ENCODE data around the gene KCNMA1.

DNA sequence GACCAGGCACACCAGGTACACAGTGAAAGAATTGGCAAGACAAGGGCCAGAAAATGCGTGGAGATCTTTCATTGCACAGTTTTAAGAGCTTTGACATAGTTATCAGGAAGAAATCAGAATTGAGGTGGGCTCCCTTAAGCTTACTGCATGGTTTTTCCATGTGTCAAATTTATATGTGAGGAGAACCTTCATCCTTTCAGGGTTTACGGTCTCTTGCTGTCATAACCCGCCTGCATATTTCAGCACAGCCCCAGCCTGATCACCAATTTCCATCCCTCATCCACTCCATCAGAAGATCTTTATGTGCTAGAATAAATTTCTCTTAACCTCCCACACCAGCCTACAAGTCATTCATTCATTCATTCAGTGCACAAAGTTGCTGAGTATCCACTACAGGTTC, 373.1 kb downstream of the KCNMA1 start:
- TF ChIP-seq, protein P1, sequence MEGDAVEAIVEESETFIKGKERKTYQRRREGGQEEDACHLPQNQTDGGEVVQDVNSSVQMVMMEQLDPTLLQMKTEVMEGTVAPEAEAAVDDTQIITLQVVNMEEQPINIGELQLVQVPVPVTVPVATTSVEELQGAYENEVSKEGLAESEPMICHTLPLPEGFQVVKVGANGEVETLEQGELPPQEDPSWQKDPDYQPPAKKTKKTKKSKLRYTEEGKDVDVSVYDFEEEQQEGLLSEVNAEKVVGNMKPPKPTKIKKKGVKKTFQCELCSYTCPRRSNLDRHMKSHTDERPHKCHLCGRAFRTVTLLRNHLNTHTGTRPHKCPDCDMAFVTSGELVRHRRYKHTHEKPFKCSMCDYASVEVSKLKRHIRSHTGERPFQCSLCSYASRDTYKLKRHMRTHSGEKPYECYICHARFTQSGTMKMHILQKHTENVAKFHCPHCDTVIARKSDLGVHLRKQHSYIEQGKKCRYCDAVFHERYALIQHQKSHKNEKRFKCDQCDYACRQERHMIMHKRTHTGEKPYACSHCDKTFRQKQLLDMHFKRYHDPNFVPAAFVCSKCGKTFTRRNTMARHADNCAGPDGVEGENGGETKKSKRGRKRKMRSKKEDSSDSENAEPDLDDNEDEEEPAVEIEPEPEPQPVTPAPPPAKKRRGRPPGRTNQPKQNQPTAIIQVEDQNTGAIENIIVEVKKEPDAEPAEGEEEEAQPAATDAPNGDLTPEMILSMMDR (IDR thresholded peaks at IDR 0.05): no peak
- TF ChIP-seq POLR2AphosphoS5 (IDR thresholded peaks at IDR 0.05): no peak
- TF ChIP-seq POLR2A (IDR thresholded peaks at IDR 0.05): no peak
